KOPT-K1 (cell line): ENCODE data around the gene NAPB.
"Not testable (repeated sequence)": the region's sequence is repeated elsewhere in the genome, so short reads cannot be mapped to it uniquely, and the experiment has no call there.

Experiments
- H3K27ac ChIP-seq: fragments of 200-600 bp; sonication (generic); 2 replicates; pipeline ENCODE4 v1.5.1; 2016; ENCODE audit warnings: antibody characterized with exemption, mild to moderate bottlenecking, low read depth, low read length; ENCODE audit not compliant: poor library complexity, severe bottlenecking
- H3K36me3 ChIP-seq: fragments of 200-600 bp; sonication (generic); 2 replicates; pipeline ENCODE4 v1.5.1; 2017; ENCODE audit warnings: antibody characterized with exemption, mild to moderate bottlenecking, low read length, moderate library complexity; ENCODE audit not compliant: insufficient read depth
- H3K9me3 ChIP-seq: fragments of 200-600 bp; sonication (generic); 2 replicates; pipeline ENCODE4 v1.5.1; 2017; ENCODE audit warnings: antibody characterized with exemption, low read length, mild to moderate bottlenecking; ENCODE audit not compliant: insufficient read depth, poor library complexity, severe bottlenecking

Gene NAPB

GRCh38 chr20:23357767-23358562 is 63.3 kb downstream of the NAPB start:
- H3K9me3 ChIP-seq, result no peaks in the 10 kb centered on the region
- H3K36me3 ChIP-seq, result peaks cover 32% of the 10 kb centered on the region
- H3K27ac ChIP-seq, result peak overlapping the region; percentile 68

GRCh38 chr20:23356203-23356602 is 65.1 kb downstream of the NAPB start:
- no peak overlapping the region for H3K27ac ChIP-seq
- H3K9me3 ChIP-seq, result no peaks in the 10 kb centered on the region
- H3K36me3 ChIP-seq, result peaks cover 37% of the 10 kb centered on the region

GRCh38 chr20:23350904-23351838 is 70.1 kb downstream of the NAPB start:
- H3K36me3 ChIP-seq, result peaks cover 35% of the 10 kb centered on the region
- H3K27ac ChIP-seq, result peak overlapping the region; percentile 87
- H3K9me3 ChIP-seq, result no peaks in the 10 kb centered on the region

GRCh38 chr20:23350196-23350903 is 70.9 kb downstream of the NAPB start, which contains the start of gene NXT1:
TSS of gene NXT1 (plus strand) at chr20:23350791. CDS start at chr20:23354042, 3,251 bp downstream.
- peaks cover 27% of the 10 kb centered on the region for H3K36me3 ChIP-seq
- peak within 1 kb of the TSS; percentile 87 for H3K27ac ChIP-seq

DNA sequence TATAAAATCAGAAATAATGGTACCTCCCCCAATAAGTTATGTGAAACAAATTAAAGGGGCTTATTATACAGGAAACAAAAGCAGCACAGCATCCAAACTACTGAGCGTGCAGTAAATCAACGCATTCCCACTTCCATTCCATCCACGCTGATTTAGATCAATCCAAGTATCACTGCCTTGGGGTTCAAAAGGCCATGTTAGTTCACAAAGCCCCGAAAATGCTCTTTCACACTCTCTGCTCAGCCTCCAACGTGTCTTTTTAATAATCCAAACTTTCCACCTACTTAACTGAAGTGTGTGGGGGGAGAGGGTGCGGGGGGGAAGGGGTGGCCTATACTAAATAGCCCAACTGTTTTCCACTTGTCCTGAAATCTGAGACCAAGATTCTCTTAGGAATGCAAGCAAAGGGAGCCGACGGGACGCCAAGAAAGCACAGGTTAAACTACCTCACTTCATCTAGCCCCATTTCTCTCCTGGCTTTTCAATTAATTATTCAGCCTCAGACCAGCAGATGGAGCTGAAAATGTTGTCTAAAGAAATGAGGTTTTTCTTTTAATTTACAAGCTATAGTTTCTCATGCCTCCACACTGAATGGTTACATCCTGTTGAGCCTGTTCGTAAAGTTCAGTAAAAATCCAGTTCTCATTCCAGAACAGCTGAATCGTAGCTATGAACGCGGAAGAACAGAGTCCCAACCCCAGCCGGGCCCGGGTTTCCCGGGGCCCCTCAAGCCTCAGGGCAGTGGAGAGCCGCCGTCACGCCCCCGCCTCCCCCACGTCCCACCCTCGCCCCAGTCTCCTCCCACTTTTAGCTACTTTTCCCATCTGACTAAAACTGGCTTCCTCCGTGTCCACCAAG is 71.7 kb downstream of the NAPB start:
- peaks cover 19% of the 10 kb centered on the region for H3K36me3 ChIP-seq
- peak overlapping the region; percentile 87 for H3K27ac ChIP-seq

More at GRCh38 chr20:23350196-23350903, 70.9 kb downstream of the NAPB start, which contains the start of gene NXT1:
- H3K9me3 ChIP-seq, result no peaks in the 10 kb centered on the region

DNA sequence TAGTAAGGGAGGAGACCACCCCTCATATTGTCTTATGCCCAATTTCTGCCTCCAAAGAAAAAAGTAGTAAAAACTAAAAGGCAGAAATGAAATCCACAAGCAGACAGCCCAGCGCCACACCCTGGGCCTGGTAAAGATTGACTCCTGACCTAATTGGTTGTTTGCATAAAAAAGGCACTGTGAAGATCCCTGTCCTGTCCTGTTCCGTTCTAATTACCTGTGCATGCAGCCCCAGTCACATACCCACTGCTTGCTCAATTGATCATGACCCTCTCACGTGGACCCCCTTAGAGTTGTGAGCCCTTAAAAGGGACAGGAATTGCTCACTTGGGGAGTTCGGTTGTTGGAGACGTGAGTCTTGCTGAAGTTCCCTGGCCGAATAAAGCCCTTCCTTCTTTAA is 72.8 kb downstream of the NAPB start:
- not testable (repeated sequence) for H3K27ac ChIP-seq, H3K36me3 ChIP-seq

More for the DNA sequence above, 71.7 kb downstream of the NAPB start:
- no peaks in the 10 kb centered on the region for H3K9me3 ChIP-seq

DNA sequence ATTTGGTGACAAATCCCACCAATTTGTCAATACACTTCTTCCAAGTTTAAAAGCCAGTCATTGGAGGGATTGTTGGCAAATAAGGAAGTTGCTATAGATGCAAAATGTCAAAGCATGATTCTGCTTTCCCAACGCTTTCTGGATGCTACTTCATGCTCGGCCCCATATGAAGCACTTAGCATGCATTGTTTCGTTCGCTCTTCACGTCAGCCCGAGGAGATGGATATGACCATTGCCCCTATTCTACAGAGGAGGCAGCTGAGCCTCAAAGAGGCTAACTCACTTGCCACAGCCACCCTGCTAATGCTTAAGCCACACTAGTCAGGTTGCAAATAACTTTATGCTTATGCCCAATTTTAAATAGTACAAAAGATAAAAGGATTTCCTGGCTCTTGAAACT is 73.5 kb downstream of the NAPB start:
- Histone ChIP-seq H3K9me3 (no peaks in the 10 kb centered on the region), H3K36me3 (peaks cover 4% of the 10 kb centered on the region; the same call in 1 of the 2 replicates), H3K27ac (no peak overlapping the region)

More for the DNA sequence above, 72.8 kb downstream of the NAPB start:
- not testable (repeated sequence) for H3K9me3 ChIP-seq

DNA sequence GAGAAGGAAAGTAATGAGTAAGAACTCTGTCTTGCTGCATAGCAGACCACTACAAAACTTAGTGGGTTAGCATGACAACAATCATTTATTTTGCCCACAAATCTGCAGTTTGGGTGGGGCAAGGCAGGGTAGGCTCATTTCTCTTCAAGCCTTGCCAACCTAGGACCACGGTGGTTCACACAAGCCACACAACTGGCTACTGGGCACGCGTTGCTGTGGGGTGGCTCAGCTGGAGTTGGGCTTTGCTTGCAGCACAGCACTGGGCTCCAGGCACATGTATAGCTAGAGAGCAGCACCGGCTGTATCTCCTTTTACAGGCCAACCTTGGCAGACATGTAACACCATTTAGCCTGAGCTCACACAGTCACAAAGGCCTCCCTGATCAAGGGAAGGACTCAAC is 75.3 kb downstream of the NAPB start:
- H3K36me3 ChIP-seq, result no peaks in the 10 kb centered on the region
- H3K27ac ChIP-seq, result no peak overlapping the region
- no peaks in the 10 kb centered on the region for H3K9me3 ChIP-seq

GRCh38 chr20:23344336-23344735 is 77.0 kb downstream of the NAPB start:
- H3K27ac ChIP-seq, result no peak overlapping the region
- H3K9me3 ChIP-seq, result no peaks in the 10 kb centered on the region
- H3K36me3 ChIP-seq, result no peaks in the 10 kb centered on the region

DNA sequence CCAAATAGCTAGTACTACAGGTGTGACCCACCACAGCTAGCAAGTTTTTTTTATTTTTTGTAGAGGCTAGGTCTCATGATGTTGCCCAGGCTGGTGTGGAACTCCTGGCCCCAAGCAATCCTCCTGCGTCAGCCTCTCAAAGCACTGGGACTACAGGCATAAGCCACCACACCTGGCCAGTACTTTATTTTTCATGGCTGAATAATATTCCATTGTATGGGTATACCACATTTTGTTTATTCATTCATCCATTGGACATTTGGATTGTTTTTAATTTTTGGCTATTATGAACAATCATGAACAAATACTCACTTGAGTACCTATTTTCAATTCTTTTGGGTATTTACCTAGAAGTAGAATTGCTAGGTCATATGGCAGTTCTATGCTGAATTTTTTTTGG is 77.7 kb downstream of the NAPB start:
- H3K36me3 ChIP-seq, result no peaks in the 10 kb centered on the region
- no peak overlapping the region for H3K27ac ChIP-seq
- H3K9me3 ChIP-seq, result no peaks in the 10 kb centered on the region

DNA sequence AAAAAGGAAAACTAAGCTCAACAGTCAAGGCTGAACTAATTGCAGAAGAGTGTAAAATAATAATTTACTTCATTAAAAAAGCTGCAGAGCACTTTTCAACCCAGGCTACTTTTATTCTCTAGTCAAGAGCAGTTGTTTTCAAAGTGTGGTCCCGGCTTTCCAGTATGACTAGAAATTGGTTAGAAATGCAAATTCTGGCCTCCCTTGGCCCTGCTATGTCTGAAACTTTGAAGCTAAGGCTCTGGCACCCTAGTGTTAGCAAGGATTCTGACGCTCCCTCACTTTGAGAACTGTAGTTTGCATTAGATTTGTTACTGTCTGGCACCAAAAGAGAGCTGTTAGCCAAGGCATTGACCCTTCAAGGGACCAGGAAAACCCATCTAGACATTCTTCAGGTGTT is 80.2 kb downstream of the NAPB start:
- Histone ChIP-seq H3K36me3 (no peaks in the 10 kb centered on the region), H3K9me3 (no peaks in the 10 kb centered on the region)

DNA sequence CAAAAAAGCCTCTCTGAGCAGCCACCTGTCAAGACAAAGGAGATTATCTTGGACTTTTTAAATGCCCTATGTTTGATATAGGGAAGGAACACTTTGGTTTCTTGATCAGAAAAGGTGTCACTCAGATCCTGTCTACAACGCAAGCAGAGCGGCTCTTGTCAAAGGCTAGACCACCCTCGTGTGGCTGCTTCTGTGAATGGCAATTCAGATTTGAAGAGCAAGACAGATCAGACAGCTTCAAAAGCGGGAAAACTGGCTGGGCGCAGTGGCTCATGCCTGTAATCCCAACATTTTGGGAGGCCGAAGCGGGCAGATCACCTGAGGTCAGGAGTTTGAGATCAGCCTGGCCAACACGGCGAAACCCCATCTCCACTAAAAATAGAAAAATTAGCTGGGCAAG is 80.8 kb downstream of the NAPB start:
- no peaks in the 10 kb centered on the region for H3K9me3 ChIP-seq
- H3K36me3 ChIP-seq, result no peaks in the 10 kb centered on the region
- no peak overlapping the region for H3K27ac ChIP-seq

More for the DNA sequence above, 80.2 kb downstream of the NAPB start:
- no peak overlapping the region for H3K27ac ChIP-seq

DNA sequence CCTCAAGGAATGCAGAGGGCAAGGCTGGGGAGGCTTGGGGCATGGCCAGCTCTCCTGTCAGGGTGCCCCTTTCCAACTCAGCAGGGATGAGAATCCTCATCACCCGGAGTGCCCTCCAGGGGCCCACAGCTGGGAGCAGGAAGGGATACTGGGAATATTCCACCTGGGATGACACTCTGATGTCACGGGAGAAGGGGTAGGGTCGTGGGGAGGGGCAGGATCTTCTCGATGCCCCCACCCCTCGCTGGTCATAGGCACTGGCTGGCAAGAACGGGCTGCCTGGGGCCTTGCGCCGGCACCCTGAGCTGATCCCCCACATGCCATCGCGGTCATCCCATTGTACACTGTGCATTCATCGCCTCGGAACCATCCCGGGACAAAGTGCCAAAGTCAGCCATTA is 81.3 kb downstream of the NAPB start:
- H3K36me3 ChIP-seq, result no peaks in the 10 kb centered on the region
- H3K27ac ChIP-seq, result no peak overlapping the region
- no peaks in the 10 kb centered on the region for H3K9me3 ChIP-seq

DNA sequence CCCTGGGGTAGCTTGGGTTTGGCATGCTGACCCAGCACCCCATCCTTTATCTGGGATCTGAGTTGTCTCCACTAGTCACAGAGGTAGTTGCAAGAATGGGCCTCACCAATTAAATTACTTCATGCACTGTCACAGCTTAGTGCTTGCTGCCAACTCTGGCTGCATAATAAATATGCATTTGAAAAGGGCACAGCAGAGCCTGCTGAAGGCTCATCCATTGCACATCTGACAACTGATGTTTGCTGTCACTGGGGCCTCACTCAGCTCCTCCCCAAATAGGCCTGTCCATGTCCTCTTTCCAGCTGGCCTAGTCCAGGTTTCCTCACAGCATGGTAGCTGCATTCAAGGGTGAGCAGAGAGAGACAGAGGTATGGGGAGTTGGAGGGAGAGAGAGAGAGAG is 84.0 kb downstream of the NAPB start:
- H3K9me3 ChIP-seq, result no peaks in the 10 kb centered on the region
- no peak overlapping the region for H3K27ac ChIP-seq
- H3K36me3 ChIP-seq, result no peaks in the 10 kb centered on the region
